Measurements from ENCODE around the gene C4orf54.

C4orf54 gene

GRCh38 chr4:99633772-99634171 lies 23.9 kb downstream of the C4orf54 start:
- TF ChIP-seq, protein P1, sequence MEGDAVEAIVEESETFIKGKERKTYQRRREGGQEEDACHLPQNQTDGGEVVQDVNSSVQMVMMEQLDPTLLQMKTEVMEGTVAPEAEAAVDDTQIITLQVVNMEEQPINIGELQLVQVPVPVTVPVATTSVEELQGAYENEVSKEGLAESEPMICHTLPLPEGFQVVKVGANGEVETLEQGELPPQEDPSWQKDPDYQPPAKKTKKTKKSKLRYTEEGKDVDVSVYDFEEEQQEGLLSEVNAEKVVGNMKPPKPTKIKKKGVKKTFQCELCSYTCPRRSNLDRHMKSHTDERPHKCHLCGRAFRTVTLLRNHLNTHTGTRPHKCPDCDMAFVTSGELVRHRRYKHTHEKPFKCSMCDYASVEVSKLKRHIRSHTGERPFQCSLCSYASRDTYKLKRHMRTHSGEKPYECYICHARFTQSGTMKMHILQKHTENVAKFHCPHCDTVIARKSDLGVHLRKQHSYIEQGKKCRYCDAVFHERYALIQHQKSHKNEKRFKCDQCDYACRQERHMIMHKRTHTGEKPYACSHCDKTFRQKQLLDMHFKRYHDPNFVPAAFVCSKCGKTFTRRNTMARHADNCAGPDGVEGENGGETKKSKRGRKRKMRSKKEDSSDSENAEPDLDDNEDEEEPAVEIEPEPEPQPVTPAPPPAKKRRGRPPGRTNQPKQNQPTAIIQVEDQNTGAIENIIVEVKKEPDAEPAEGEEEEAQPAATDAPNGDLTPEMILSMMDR (IDR thresholded peaks at IDR 0.05; ENCODE audit: low read depth, low read length): no peak
- TF ChIP-seq EZH2phosphoT487 (IDR thresholded peaks at IDR 0.05; ENCODE audit: low read depth): no peak
- H3K27ac ChIP-seq (ENCODE audit: low read length): no peak overlapping the region
- no peak overlapping the region for H2AFZ ChIP-seq (ENCODE audit: low read depth, low read length)
- H3K4me2 ChIP-seq (ENCODE audit: low read length): no peak overlapping the region
- no peaks in the 10 kb centered on the region for H3K79me2 ChIP-seq (ENCODE audit: low read length)
- no peak overlapping the region for H3K9ac ChIP-seq (ENCODE audit: low read length)
- no peaks in the 10 kb centered on the region for H3K36me3 ChIP-seq (replicated peaks; ENCODE audit: low read depth, low read length)
- no peaks in the 10 kb centered on the region for H4K20me1 ChIP-seq (ENCODE audit: insufficient read depth, low read length)
- H3K4me1 ChIP-seq (ENCODE audit: low read length): no peaks in the 10 kb centered on the region
- H3K27me3 ChIP-seq (ENCODE audit: low read depth, low read length): no peaks in the 10 kb centered on the region
- no peaks in the 10 kb centered on the region for H3K9me3 ChIP-seq (ENCODE audit: insufficient read depth, low read length)
- H3K4me3 ChIP-seq (ENCODE audit: low read length): no peak overlapping the region

GRCh38 chr4:99630857-99631360 lies 26.7 kb downstream of the C4orf54 start:
- Histone ChIP-seq H3K4me2 (ENCODE audit: low read length) (no peak overlapping the region), H4K20me1 (ENCODE audit: insufficient read depth, low read length) (no peaks in the 10 kb centered on the region), H3K79me2 (ENCODE audit: low read length) (no peaks in the 10 kb centered on the region), H3K9ac (ENCODE audit: low read length) (no peak overlapping the region), H3K27ac (ENCODE audit: low read length) (no peak overlapping the region), H3K4me1 (ENCODE audit: low read length) (no peaks in the 10 kb centered on the region), H3K36me3 (replicated peaks; ENCODE audit: low read depth, low read length) (no peaks in the 10 kb centered on the region), H3K27me3 (ENCODE audit: low read depth, low read length) (no peaks in the 10 kb centered on the region), H3K9me3 (ENCODE audit: insufficient read depth, low read length) (no peaks in the 10 kb centered on the region), H2AFZ (ENCODE audit: low read depth, low read length) (no peak overlapping the region), H3K4me3 (ENCODE audit: low read length) (no peak overlapping the region)
- TF ChIP-seq, protein P1 (IDR thresholded peaks at IDR 0.05; ENCODE audit: low read depth, low read length): no peak
- no peak for TF ChIP-seq EZH2phosphoT487 (IDR thresholded peaks at IDR 0.05; ENCODE audit: low read depth)

DNA sequence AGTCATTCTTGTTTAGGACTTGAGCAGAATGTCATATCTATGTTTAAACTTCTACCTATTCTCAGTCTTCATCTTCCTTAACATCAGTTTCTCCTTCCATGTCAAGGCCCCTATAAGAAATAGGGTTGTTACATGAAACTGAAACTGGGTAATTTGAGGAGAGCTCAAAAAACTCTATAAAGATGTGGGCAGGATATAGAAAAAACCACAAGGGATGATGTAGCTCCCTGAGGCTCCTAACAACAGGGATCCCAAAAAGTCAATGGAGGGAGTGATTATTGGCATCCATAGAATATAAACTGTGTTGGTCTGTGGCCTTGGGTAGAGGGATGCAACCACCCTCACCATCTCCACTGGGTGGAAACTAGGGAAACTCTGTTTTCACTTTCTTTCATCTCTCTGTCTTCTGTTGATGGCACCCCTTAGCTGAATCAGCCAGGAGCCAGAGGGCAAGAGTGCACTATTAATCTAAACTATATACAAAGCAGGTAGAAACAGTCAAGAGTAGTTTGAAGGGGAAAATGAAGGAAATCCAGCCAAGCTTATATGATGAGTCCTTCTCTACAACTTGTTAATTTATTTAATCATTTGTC lies 27.6 kb downstream of the C4orf54 start:
- Histone ChIP-seq H3K4me2 (ENCODE audit: low read length) (no peak overlapping the region), H3K4me3 (ENCODE audit: low read length) (no peak overlapping the region), H3K27me3 (ENCODE audit: low read depth, low read length) (no peaks in the 10 kb centered on the region), H3K27ac (ENCODE audit: low read length) (no peak overlapping the region), H2AFZ (ENCODE audit: low read depth, low read length) (no peak overlapping the region), H3K79me2 (ENCODE audit: low read length) (no peaks in the 10 kb centered on the region), H3K9me3 (ENCODE audit: insufficient read depth, low read length) (no peaks in the 10 kb centered on the region), H3K36me3 (replicated peaks; ENCODE audit: low read depth, low read length) (no peaks in the 10 kb centered on the region), H3K4me1 (ENCODE audit: low read length) (no peaks in the 10 kb centered on the region), H3K9ac (ENCODE audit: low read length) (no peak overlapping the region), H4K20me1 (ENCODE audit: insufficient read depth, low read length) (no peaks in the 10 kb centered on the region)
- TF ChIP-seq, protein P1 (IDR thresholded peaks at IDR 0.05; ENCODE audit: low read depth, low read length): no peak
- TF ChIP-seq EZH2phosphoT487 (IDR thresholded peaks at IDR 0.05; ENCODE audit: low read depth): no peak

DNA sequence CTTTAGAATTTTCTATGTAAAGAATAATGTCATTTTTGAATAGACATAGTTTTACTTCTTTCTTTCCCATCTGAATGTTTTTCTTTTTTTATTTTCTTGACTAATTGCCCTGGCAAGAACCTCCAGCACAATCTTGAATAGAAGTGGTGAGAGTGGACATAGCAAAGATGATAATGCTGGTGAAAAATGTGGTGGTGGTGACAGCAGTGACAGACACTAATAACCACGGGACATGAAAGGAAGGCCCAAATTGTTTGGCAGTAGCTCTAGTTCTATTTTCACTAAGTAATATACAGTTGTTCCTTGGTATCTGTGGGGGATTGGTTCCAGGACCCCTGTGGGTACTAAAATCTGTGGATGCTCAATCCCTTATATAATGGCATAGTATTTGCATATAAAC lies 29.6 kb downstream of the C4orf54 start:
- Histone ChIP-seq H3K9ac (ENCODE audit: low read length) (no peak overlapping the region), H3K9me3 (ENCODE audit: insufficient read depth, low read length) (no peaks in the 10 kb centered on the region), H3K4me2 (ENCODE audit: low read length) (no peak overlapping the region), H3K79me2 (ENCODE audit: low read length) (no peaks in the 10 kb centered on the region), H4K20me1 (ENCODE audit: insufficient read depth, low read length) (no peaks in the 10 kb centered on the region), H2AFZ (ENCODE audit: low read depth, low read length) (no peak overlapping the region), H3K4me3 (ENCODE audit: low read length) (no peak overlapping the region), H3K36me3 (replicated peaks; ENCODE audit: low read depth, low read length) (no peaks in the 10 kb centered on the region), H3K4me1 (ENCODE audit: low read length) (no peaks in the 10 kb centered on the region), H3K27me3 (ENCODE audit: low read depth, low read length) (no peaks in the 10 kb centered on the region), H3K27ac (ENCODE audit: low read length) (no peak overlapping the region)
- TF ChIP-seq, protein P1 (IDR thresholded peaks at IDR 0.05; ENCODE audit: low read depth, low read length): no peak
- no peak for TF ChIP-seq EZH2phosphoT487 (IDR thresholded peaks at IDR 0.05; ENCODE audit: low read depth)
